ENCODE data around the gene EXOC6B.

Gene EXOC6B

DNA sequence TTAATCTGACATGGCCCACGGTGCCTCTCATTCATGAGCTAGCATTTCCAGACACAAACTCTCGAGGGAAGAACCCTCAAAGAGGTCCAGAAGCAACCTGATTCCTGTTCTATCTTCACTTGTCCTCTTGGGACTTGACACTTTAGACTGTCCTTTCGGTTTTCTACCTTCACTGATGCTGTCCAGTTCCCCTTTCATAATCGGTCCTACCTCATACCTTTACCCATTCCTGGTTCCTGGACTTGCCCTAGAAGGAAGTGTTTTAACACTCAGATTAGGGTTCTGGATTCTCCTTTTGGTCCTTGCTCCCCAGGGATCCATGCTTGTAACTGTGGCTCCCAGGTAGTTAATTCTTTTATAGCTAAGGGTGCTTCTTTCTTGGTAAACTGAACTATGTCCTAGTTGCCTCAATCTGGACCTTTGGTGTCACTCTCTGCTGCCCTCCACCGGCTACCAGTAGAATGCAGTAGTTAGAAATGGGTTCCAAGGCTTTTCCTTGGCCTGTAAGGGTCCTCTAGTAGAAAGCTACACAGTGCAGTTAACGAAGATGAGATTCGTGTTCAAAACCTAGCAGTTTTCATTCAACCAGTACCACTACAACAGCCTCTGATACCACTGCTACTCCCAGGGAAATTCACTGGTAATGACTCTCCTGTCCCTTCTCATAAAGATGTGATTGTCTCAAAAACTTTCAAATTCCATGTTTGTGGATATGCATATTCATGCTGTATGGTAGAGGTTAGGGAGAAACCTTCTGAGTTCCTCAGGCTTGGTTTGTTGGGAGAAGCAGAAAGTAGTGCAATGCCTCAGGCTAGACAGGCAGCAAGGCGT lies 500.0 kb downstream of the EXOC6B start:
- H3K9me3 ChIP-seq (ENCODE audit: control insufficient read depth, insufficient read depth, low read depth, low read length), result no peaks in the 10 kb centered on the region
- POLR2A ChIA-PET, result no interaction called here
- H3K27ac ChIP-seq (ENCODE audit: extremely low read depth, low read depth, low read length), result no peak overlapping the region
- H3K4me1 ChIP-seq (ENCODE audit: control insufficient read depth, insufficient read depth, low read length), result no peaks in the 10 kb centered on the region
- H3K4me3 ChIP-seq (ENCODE audit: low read depth, low read length), result no peak overlapping the region
- no peaks in the 10 kb centered on the region for H3K36me3 ChIP-seq (ENCODE audit: control insufficient read depth in 2 of 2, insufficient read depth in 1 of 2, low read length in 2 of 2)
- CTCF ChIA-PET, result interaction anchor here (0.5 to 2.1 kb wide), 20 partner anchors 9 to 578 kb away, joined by 3 to 21 read pairs (median 4); no protein-coding TSS in a partner anchor
- no peak for TF ChIP-seq ZBTB8A (tag by site-specific recombination; IDR thresholded peaks at IDR 0.05)
- no peak for TF ChIP-seq KLF10 (tag by site-specific recombination; IDR thresholded peaks at IDR 0.05)
- TF ChIP-seq, protein P1, sequence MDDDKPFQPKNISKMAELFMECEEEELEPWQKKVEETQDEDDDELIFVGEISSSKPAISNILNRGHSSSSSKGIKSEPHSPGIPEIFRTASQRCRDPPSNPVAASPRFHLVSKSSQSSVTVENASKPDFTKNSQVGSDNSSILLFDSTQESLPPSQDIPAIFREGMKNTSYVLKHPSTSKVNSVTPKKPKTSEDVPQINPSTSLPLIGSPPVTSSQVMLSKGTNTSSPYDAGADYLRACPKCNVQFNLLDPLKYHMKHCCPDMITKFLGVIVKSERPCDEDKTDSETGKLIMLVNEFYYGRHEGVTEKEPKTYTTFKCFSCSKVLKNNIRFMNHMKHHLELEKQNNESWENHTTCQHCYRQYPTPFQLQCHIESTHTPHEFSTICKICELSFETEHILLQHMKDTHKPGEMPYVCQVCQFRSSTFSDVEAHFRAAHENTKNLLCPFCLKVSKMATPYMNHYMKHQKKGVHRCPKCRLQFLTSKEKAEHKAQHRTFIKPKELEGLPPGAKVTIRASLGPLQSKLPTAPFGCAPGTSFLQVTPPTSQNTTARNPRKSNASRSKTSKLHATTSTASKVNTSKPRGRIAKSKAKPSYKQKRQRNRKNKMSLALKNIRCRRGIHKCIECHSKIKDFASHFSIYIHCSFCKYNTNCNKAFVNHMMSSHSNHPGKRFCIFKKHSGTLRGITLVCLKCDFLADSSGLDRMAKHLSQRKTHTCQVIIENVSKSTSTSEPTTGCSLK (tag by site-specific recombination; IDR thresholded peaks at IDR 0.05), result no peak
- TF ChIP-seq EGR2 (tag by site-specific recombination; IDR thresholded peaks at IDR 0.05; ENCODE audit: low read depth), result no peak
- TF ChIP-seq ZNF174 (tag by site-specific recombination; IDR thresholded peaks at IDR 0.05), result no peak
- TF ChIP-seq, protein P2, sequence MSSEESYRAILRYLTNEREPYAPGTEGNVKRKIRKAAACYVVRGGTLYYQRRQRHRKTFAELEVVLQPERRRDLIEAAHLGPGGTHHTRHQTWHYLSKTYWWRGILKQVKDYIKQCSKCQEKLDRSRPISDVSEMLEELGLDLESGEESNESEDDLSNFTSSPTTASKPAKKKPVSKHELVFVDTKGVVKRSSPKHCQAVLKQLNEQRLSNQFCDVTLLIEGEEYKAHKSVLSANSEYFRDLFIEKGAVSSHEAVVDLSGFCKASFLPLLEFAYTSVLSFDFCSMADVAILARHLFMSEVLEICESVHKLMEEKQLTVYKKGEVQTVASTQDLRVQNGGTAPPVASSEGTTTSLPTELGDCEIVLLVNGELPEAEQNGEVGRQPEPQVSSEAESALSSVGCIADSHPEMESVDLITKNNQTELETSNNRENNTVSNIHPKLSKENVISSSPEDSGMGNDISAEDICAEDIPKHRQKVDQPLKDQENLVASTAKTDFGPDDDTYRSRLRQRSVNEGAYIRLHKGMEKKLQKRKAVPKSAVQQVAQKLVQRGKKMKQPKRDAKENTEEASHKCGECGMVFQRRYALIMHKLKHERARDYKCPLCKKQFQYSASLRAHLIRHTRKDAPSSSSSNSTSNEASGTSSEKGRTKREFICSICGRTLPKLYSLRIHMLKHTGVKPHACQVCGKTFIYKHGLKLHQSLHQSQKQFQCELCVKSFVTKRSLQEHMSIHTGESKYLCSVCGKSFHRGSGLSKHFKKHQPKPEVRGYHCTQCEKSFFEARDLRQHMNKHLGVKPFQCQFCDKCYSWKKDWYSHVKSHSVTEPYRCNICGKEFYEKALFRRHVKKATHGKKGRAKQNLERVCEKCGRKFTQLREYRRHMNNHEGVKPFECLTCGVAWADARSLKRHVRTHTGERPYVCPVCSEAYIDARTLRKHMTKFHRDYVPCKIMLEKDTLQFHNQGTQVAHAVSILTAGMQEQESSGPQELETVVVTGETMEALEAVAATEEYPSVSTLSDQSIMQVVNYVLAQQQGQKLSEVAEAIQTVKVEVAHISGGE (tag by site-specific recombination; conservative IDR thresholded peaks at IDR 0.05; ENCODE audit: low read depth), result no peak
- TF ChIP-seq KLF8 (tag by site-specific recombination; IDR thresholded peaks at IDR 0.05), result no peak
- TF ChIP-seq, protein P3, sequence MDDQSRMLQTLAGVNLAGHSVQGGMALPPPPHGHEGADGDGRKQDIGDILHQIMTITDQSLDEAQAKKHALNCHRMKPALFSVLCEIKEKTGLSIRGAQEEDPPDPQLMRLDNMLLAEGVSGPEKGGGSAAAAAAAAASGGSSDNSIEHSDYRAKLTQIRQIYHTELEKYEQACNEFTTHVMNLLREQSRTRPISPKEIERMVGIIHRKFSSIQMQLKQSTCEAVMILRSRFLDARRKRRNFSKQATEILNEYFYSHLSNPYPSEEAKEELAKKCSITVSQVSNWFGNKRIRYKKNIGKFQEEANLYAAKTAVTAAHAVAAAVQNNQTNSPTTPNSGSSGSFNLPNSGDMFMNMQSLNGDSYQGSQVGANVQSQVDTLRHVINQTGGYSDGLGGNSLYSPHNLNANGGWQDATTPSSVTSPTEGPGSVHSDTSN (CRISPR knock-in tag; IDR thresholded peaks at IDR 0.05), result no peak
- TF ChIP-seq ZNF561 (tag by site-specific recombination; IDR thresholded peaks at IDR 0.05; ENCODE audit: borderline replicate concordance), result no peak
- no peak for TF ChIP-seq ZNF629 (tag by site-specific recombination; IDR thresholded peaks at IDR 0.05)
- no peak for TF ChIP-seq ZNF214 (tag by site-specific recombination; IDR thresholded peaks at IDR 0.05; ENCODE audit: borderline replicate concordance)
- no peak for TF ChIP-seq ZNF473 (tag by site-specific recombination; IDR thresholded peaks at IDR 0.05)
- TF ChIP-seq ZNF248 (tag by site-specific recombination; IDR thresholded peaks at IDR 0.05), result no peak
- no peak for TF ChIP-seq SETDB1 (IDR thresholded peaks at IDR 0.05; ENCODE audit: insufficient read length, low read length)
- TF ChIP-seq SALL2 (tag by site-specific recombination; IDR thresholded peaks at IDR 0.05; ENCODE audit: borderline replicate concordance), result no peak
- TF ChIP-seq ZNF664 (tag by site-specific recombination; IDR thresholded peaks at IDR 0.05), result no peak
- TF ChIP-seq, protein P4, sequence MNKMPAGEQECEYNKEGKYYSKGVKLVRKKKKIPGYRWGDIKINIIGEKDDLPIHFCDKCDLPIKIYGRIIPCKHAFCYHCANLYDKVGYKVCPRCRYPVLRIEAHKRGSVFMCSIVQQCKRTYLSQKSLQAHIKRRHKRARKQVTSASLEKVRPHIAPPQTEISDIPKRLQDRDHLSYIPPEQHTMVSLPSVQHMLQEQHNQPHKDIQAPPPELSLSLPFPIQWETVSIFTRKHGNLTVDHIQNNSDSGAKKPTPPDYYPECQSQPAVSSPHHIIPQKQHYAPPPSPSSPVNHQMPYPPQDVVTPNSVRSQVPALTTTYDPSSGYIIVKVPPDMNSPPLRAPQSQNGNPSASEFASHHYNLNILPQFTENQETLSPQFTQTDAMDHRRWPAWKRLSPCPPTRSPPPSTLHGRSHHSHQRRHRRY (tag by site-specific recombination; IDR thresholded peaks at IDR 0.05), result no peak
- no peak for TF ChIP-seq ZNF223 (tag by site-specific recombination; IDR thresholded peaks at IDR 0.05)
- no peak for TF ChIP-seq ZNF350 (tag by site-specific recombination; IDR thresholded peaks at IDR 0.05)
